IMR-90 (cell line): ENCODE data around the gene SH2D1B. TPM values are rescaled to one million over a fixed set of nuclear protein-coding genes. Genes with fewer than 3 reads are reported as not detected.

Experiments
- ATAC-seq: fragments of 200-7000 bp; cut with Tn5 transposase; 2 replicates; pipeline ENCODE4 v1.9.1; 2020; ENCODE audit warnings: low read depth, mild to moderate bottlenecking, moderate library complexity
- BruUV-seq: library from RNA; stranded (reverse); fragments of 400-500 nt; replicated peaks from 2 replicates; lab custom pipeline; 2021; lab: Mats Ljungman, UMichigan
- CTCF ChIA-PET: fragments of 300-600 bp; formaldehyde crosslinking; extraction: SDS; loops from one replicate; lab custom pipeline; 2021; ENCODE audit warnings: antibody characterized with exemption; lab: Yijun Ruan, JAX
- POLR2A ChIA-PET: fragments of 300-600 bp; sonication (Branson Sonifier 250); formaldehyde crosslinking; loops from one replicate; lab custom pipeline; 2022; ENCODE audit warnings: antibody characterized with exemption; ENCODE audit not compliant: unreplicated experiment; lab: Charles Lee
- DNase-seq: peaks from one replicate; pipeline ENCODE4 v3.0.0; 2013
- H2AFZ ChIP-seq: replicated peaks from 2 replicates; pipeline ENCODE3; 2013; ENCODE audit warnings: low read length, mild to moderate bottlenecking; ENCODE audit not compliant: poor library complexity
- H2AK5ac ChIP-seq: 2 replicates; pipeline ENCODE4 v1.6.1; 2013; ENCODE audit warnings: low read depth, low read length, inconsistent platforms
- H2AK9ac ChIP-seq: replicated peaks from 2 replicates; pipeline ENCODE3; 2013; ENCODE audit warnings: mild to moderate bottlenecking, low read depth, low read length, moderate library complexity; ENCODE audit not compliant: poor library complexity
- H2BK120ac ChIP-seq: 2 replicates; pipeline ENCODE4 v1.6.1; 2013; ENCODE audit warnings: low read depth, low read length, inconsistent platforms
- H2BK15ac ChIP-seq: 3 replicates; pipeline ENCODE4 v1.6.1; 2013; ENCODE audit warnings: low read depth, low read length, inconsistent platforms
- H2BK20ac ChIP-seq: 2 replicates; pipeline ENCODE4 v1.6.1; 2013; ENCODE audit warnings: low read depth, mild to moderate bottlenecking, inconsistent platforms, low read length, moderate library complexity
- H2BK5ac ChIP-seq: 2 replicates; pipeline ENCODE4 v1.6.1; 2013; ENCODE audit warnings: mild to moderate bottlenecking, low read depth, low read length, inconsistent platforms; ENCODE audit not compliant: poor library complexity, severe bottlenecking
- H3K14ac ChIP-seq: replicated peaks from 2 replicates; pipeline ENCODE4 v1.6.1; 2013; ENCODE audit warnings: low read depth, low read length, inconsistent platforms
- H3K18ac ChIP-seq: 2 replicates; pipeline ENCODE4 v1.6.1; 2013; ENCODE audit warnings: low read depth, low read length, control low read depth
- H3K23ac ChIP-seq: 2 replicates; pipeline ENCODE4 v1.6.1; 2013; ENCODE audit warnings: low read depth, low read length, inconsistent platforms
- H3K27ac ChIP-seq: 2 replicates; pipeline ENCODE4 v1.5.1; 2013; ENCODE audit warnings: mild to moderate bottlenecking, control low read depth, low read length; ENCODE audit not compliant: insufficient read depth
- H3K27me3 ChIP-seq: 2 replicates; pipeline ENCODE4 v1.6.1; 2013; ENCODE audit warnings: low read length; ENCODE audit not compliant: control insufficient read depth, insufficient read depth
- H3K36me3 ChIP-seq: 2 replicates; pipeline ENCODE4 v1.6.1; 2013; ENCODE audit warnings: low read length, mixed read lengths; ENCODE audit not compliant: control insufficient read depth, insufficient read depth
- H3K4ac ChIP-seq: 2 replicates; pipeline ENCODE4 v1.6.1; 2013; ENCODE audit warnings: low read depth, low read length, inconsistent platforms
- H3K4me1 ChIP-seq: 2 replicates; pipeline ENCODE4 v1.6.1; 2013; ENCODE audit warnings: low read length, mixed read lengths; ENCODE audit not compliant: control insufficient read depth, insufficient read depth
- H3K4me2 ChIP-seq: 2 replicates; pipeline ENCODE4 v1.6.1; 2013; ENCODE audit warnings: low read depth, mild to moderate bottlenecking, control low read depth, low read length, moderate library complexity
- H3K4me3 ChIP-seq: 2 replicates; pipeline ENCODE4 v1.5.1; 2013; ENCODE audit warnings: low read depth, mild to moderate bottlenecking, control low read depth, low read length, moderate library complexity; ENCODE audit not compliant: insufficient read depth
- H3K56ac ChIP-seq: 2 replicates; pipeline ENCODE4 v1.6.1; 2013; ENCODE audit warnings: low read length, inconsistent platforms; ENCODE audit not compliant: insufficient read depth; ENCODE audit errors: extremely low read depth
- H3K79me1 ChIP-seq, 2 experiments: 2 replicates each; pipeline ENCODE4 v1.6.1; 2013; ENCODE audit warnings: low read length in 2 of 2, inconsistent platforms in 1 of 2, low read depth in 1 of 2
- H3K9ac ChIP-seq: 2 replicates; pipeline ENCODE4 v1.6.1; 2013; ENCODE audit warnings: low read depth, low read length, control low read depth
- H3K9me1 ChIP-seq: 2 replicates; pipeline ENCODE4 v1.6.1; 2013; ENCODE audit warnings: low read length, inconsistent platforms; ENCODE audit not compliant: insufficient read depth
- H3K9me3 ChIP-seq: 2 replicates; pipeline ENCODE4 v1.6.1; 2013; ENCODE audit warnings: low read length; ENCODE audit not compliant: control insufficient read depth, insufficient read depth
- H4K20me1 ChIP-seq: 2 replicates; pipeline ENCODE4 v1.6.1; 2013; ENCODE audit warnings: low read length, inconsistent platforms; ENCODE audit not compliant: insufficient read depth
- H4K5ac ChIP-seq: 2 replicates; pipeline ENCODE4 v1.6.1; 2013; ENCODE audit warnings: mild to moderate bottlenecking, low read depth, low read length, control low read depth
- H4K8ac ChIP-seq, 2 experiments: 2 replicates each; pipeline ENCODE4 v1.6.1; 2013; ENCODE audit warnings: low read depth in 2 of 2, low read length in 2 of 2, control low read depth in 1 of 2, inconsistent platforms in 1 of 2
- H4K91ac ChIP-seq: 2 replicates; pipeline ENCODE4 v1.6.1; 2013; ENCODE audit warnings: low read depth, low read length, inconsistent platforms; ENCODE audit not compliant: insufficient read depth
- CEBPB ChIP-seq: IDR thresholded peaks from 2 replicates; pipeline ENCODE4 v1.6.1; 2012; ENCODE audit warnings: low read depth, low read length, improper control_type of control experiment
- FOS ChIP-seq: fragments of 150-350 bp; IDR thresholded peaks from 2 replicates; pipeline ENCODE4 v1.6.1; 2016; ENCODE audit warnings: low read depth, low read length
- MAFK ChIP-seq: IDR thresholded peaks from 2 replicates; pipeline ENCODE4 v1.6.1; 2012; ENCODE audit warnings: low read depth, low read length, improper control_type of control experiment
- MAZ ChIP-seq: IDR thresholded peaks from 2 replicates; pipeline ENCODE4 v1.6.1; 2012; ENCODE audit warnings: low read depth, mild to moderate bottlenecking, low read length, improper control_type of control experiment, moderate library complexity, borderline replicate concordance
- MXI1 ChIP-seq: IDR thresholded peaks from 2 replicates; pipeline ENCODE4 v1.6.1; 2012; ENCODE audit warnings: low read depth, mild to moderate bottlenecking, low read length, moderate library complexity, borderline replicate concordance
- POLR2A ChIP-seq: IDR thresholded peaks from 2 replicates; pipeline ENCODE4 v1.6.1; 2012; ENCODE audit warnings: mild to moderate bottlenecking, low read depth, low read length
- RAD21 ChIP-seq: IDR thresholded peaks from 2 replicates; pipeline ENCODE4 v1.6.1; 2012; ENCODE audit warnings: low read length, improper control_type of control experiment
- RFX5 ChIP-seq: IDR thresholded peaks from 2 replicates; pipeline ENCODE4 v1.8.0; 2012; ENCODE audit warnings: low read depth, mild to moderate bottlenecking, low read length, moderate library complexity
- WGBS, 2 experiments: methylation state at CpG; one replicate each; pipeline versions ENCODE4 v1.1.5 to v1.1.7; 2013; ENCODE audit warnings: missing lambda C conversion rate in 2 of 2; ENCODE audit not compliant: insufficient read length in 1 of 2; ENCODE audit errors: extremely low coverage in 2 of 2; 5-methylcytosine and 5-hydroxymethylcytosine counted together
- dilution Hi-C: fragments of 300-500 bp; cut with HindIII; formaldehyde crosslinking; loops from one replicate; pipeline ENCODE4 v1.14.3; 2018; ENCODE audit warnings: low sequenced_read_pairs; ENCODE audit not compliant: unreplicated experiment
- in situ Hi-C: fragments of 300-500 bp; cut with MboI; formaldehyde crosslinking; loops from 3 replicates; pipeline ENCODE4 v1.14.3; 2019; ENCODE audit warnings: low sequenced_read_pairs, inconsistent platforms, mixed read lengths
- intact Hi-C: fragments of 100-400 bp; cut with micrococcal nuclease; formaldehyde crosslinking; loops from 2 replicates; pipeline ENCODE4 v1.10.0; 2022
- polyA plus RNA-seq, 3 experiments: library from polyadenylated mRNA; depleted of rRNA; stranded (reverse); fragments of >200 nt; gene quantifications; 2 replicates each; pipeline ENCODE4 v1.2.3, GENCODE V29; 2012; ENCODE audit warnings: low replicate concordance in 1 of 3
- total RNA-seq: library from RNA; depleted of rRNA; stranded (reverse); fragments of >200 nt; gene quantifications from 2 replicates; pipeline ENCODE4 v1.2.3, GENCODE V29; 2012
- TF ChIP-seq, protein P1 (sequence below): conservative IDR thresholded peaks from 2 replicates; pipeline ENCODE4 v1.5.1; 2012; ENCODE audit warnings: mild to moderate bottlenecking, low read depth, low read length, improper control_type of control experiment
- TF ChIP-seq, protein P2 (sequence below): fragments of 150-350 bp; IDR thresholded peaks from 2 replicates; pipeline ENCODE4 v1.6.1; 2016; ENCODE audit warnings: low read depth, mild to moderate bottlenecking, low read length, moderate library complexity, borderline replicate concordance
- TF ChIP-seq, protein P3 (sequence below): fragments of 150-350 bp; IDR thresholded peaks from 2 replicates; pipeline ENCODE4 v1.6.1; 2017; ENCODE audit warnings: mild to moderate bottlenecking, antibody characterized with exemption, low read length, low read depth

Gene SH2D1B
- total and polyA plus RNA-seq, 2 of the 4 experiments (the other 2 are of a cell fraction), result 0.03 to 0.18 TPM

DNA sequence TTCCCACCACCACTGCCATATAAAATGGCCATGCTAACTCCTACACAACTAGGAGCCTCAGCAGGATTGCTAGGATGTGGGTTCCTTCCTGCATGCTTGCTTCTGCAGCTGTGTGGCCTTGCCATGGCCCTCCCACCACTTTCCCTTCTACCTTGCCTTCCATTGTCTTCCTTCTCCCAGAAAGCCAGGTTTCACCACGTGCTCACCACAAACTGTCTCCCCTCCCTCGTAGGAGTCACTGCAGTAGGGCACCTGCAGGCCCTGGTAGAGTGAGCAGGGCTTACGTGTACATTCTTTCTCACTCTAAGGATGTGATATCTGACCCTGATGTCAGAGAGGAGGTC lies 26.7 kb downstream of the SH2D1B start:
- Histone ChIP-seq H4K20me1 (no peaks in the 10 kb centered on the region), H2BK20ac (no peak overlapping the region), H4K91ac (no peak overlapping the region), H2BK120ac (no peak overlapping the region), H3K4ac (no peak overlapping the region), H3K4me2 (no peak overlapping the region), H4K5ac (no peak overlapping the region), H3K27ac (no peak overlapping the region), H3K9me3 (no peaks in the 10 kb centered on the region), H2AFZ (no peak overlapping the region), H3K23ac (no peak overlapping the region), H3K4me3 (no peak overlapping the region), H2BK15ac (no peak overlapping the region), H3K9me1 (no peaks in the 10 kb centered on the region), H4K8ac (no peak overlapping the region), H3K36me3 (no peaks in the 10 kb centered on the region), H3K56ac (no peak overlapping the region), H3K4me1 (no peaks in the 10 kb centered on the region), H3K9ac (no peak overlapping the region), H3K79me1 (no peaks in the 10 kb centered on the region), H3K18ac (no peak overlapping the region), H3K27me3 (peaks cover 28% of the 10 kb centered on the region), H2AK9ac (no peak overlapping the region), H2AK5ac (no peak overlapping the region), H2BK5ac (no peak overlapping the region), H3K14ac (no peak overlapping the region)
- WGBS, 2 experiments, result no CpG with 5 or more reads among the region's 3 CpGs
- no TSS peak for BruUV-seq
- ChIA-PET POLR2A (no interaction called here), CTCF (interaction anchor here (0.6 kb wide), 1 partner anchor 584 kb away, joined by 7 read pairs; no protein-coding TSS in a partner anchor)
- TF ChIP-seq MAZ, result no peak
- TF ChIP-seq, protein P1, sequence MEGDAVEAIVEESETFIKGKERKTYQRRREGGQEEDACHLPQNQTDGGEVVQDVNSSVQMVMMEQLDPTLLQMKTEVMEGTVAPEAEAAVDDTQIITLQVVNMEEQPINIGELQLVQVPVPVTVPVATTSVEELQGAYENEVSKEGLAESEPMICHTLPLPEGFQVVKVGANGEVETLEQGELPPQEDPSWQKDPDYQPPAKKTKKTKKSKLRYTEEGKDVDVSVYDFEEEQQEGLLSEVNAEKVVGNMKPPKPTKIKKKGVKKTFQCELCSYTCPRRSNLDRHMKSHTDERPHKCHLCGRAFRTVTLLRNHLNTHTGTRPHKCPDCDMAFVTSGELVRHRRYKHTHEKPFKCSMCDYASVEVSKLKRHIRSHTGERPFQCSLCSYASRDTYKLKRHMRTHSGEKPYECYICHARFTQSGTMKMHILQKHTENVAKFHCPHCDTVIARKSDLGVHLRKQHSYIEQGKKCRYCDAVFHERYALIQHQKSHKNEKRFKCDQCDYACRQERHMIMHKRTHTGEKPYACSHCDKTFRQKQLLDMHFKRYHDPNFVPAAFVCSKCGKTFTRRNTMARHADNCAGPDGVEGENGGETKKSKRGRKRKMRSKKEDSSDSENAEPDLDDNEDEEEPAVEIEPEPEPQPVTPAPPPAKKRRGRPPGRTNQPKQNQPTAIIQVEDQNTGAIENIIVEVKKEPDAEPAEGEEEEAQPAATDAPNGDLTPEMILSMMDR, result no peak
- no peak for TF ChIP-seq MXI1
- no peak for TF ChIP-seq RAD21
- no peak for TF ChIP-seq FOS
- TF ChIP-seq, protein P2, sequence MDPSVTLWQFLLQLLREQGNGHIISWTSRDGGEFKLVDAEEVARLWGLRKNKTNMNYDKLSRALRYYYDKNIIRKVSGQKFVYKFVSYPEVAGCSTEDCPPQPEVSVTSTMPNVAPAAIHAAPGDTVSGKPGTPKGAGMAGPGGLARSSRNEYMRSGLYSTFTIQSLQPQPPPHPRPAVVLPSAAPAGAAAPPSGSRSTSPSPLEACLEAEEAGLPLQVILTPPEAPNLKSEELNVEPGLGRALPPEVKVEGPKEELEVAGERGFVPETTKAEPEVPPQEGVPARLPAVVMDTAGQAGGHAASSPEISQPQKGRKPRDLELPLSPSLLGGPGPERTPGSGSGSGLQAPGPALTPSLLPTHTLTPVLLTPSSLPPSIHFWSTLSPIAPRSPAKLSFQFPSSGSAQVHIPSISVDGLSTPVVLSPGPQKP, result no peak
- no peak for TF ChIP-seq POLR2A
- TF ChIP-seq RFX5, result no peak
- TF ChIP-seq, protein P3, sequence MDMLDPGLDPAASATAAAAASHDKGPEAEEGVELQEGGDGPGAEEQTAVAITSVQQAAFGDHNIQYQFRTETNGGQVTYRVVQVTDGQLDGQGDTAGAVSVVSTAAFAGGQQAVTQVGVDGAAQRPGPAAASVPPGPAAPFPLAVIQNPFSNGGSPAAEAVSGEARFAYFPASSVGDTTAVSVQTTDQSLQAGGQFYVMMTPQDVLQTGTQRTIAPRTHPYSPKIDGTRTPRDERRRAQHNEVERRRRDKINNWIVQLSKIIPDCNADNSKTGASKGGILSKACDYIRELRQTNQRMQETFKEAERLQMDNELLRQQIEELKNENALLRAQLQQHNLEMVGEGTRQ, result no peak
- no peak for TF ChIP-seq MAFK
- TF ChIP-seq CEBPB, result no peak
- no peak for DNase-seq
- in situ Hi-C loops (loop anchor here (25.0 kb wide), 1 partner anchor 598 kb away; no protein-coding TSS in a partner anchor), intact Hi-C loops (no loop called here), dilution Hi-C loops (no loop called here)
- ATAC-seq, result no peak
